ENCODE results near the gene SMC3. TPM values are rescaled to one million over a fixed set of nuclear protein-coding genes. Genes with fewer than 3 reads are reported as not detected.
A peak's percentile ranks its signal among the peaks of the same experiment; 100 is the strongest.
"Not testable (repeated sequence)": the region's sequence is repeated elsewhere in the genome, so short reads cannot be mapped to it uniquely, and the experiment has no call there.

SMC3 gene
- total and polyA plus RNA-seq, 5 donors: 17.2 to 26.0 (median 23.5) TPM

GRCh38 chr10:110529596-110530011 lies 37.9 kb upstream of the SMC3 start:
- no peaks in the 10 kb centered on the region for H3K27me3 ChIP-seq (ENCODE audit: control insufficient read depth, insufficient read depth)
- no peak overlapping the region for H3K4me3 ChIP-seq (ENCODE audit: low read length)
- no peak for ATAC-seq
- H3K4me1 ChIP-seq (ENCODE audit: control insufficient read depth, insufficient read depth, low read length): no peaks in the 10 kb centered on the region
- no peak overlapping the region for H3K27ac ChIP-seq (ENCODE audit: low read length)
- intact Hi-C loops (cut with DNase I): loop anchor here in 3 of 4 donors (10.0 kb wide), 2 partner anchors 175 to 215 kb away; no protein-coding TSS in a partner anchor
- H3K9me3 ChIP-seq (ENCODE audit: control insufficient read depth, low read length): no peaks in the 10 kb centered on the region
- WGBS: 52% methylated on average over 6 of the region's 6 CpGs
- DNase-seq: no peak

GRCh38 chr10:110530131-110530831 lies 37.2 kb upstream of the SMC3 start:
- DNase-seq (peak; percentile 76 to 84 (median 82)), ATAC-seq (peak; percentile 86 to 89)
- Histone ChIP-seq H3K9me3 (ENCODE audit: control insufficient read depth, low read length) (no peaks in the 10 kb centered on the region), H3K4me1 (ENCODE audit: control insufficient read depth, insufficient read depth, low read length) (no peaks in the 10 kb centered on the region), H3K27ac (ENCODE audit: low read length) (no peak overlapping the region), H3K27me3 (ENCODE audit: control insufficient read depth, insufficient read depth) (no peaks in the 10 kb centered on the region), H3K4me3 (ENCODE audit: low read length) (peak overlapping the region; percentile 36)
- intact Hi-C loops (cut with DNase I): loop anchor here in 3 of 4 donors (10.0 kb wide), 2 partner anchors 175 to 215 kb away; no protein-coding TSS in a partner anchor
- 9% methylated on average over 35 of the region's 35 CpGs for WGBS

DNA sequence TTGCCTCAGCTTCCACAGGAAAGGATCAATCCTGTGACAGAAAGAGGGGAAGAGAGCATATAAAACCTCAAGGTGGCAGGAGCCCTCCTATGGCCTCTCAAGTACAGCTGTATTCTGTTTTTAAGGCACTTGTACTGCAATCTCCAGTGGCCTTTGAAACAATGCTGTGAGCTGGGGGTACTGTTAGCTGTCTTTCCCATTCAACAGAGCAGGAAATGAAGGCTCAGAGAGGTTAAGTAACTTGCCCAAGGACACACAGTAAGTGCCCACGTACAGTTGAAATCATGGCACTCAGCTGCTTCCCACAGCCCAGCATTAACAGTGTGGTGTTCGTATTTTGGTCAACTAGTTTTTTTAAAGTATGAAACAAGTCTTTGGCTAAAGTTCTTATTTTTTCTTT lies 35.8 kb upstream of the SMC3 start:
- Histone ChIP-seq H3K27ac (ENCODE audit: low read length) (no peak overlapping the region), H3K4me1 (ENCODE audit: control insufficient read depth, insufficient read depth, low read length) (no peaks in the 10 kb centered on the region), H3K27me3 (ENCODE audit: control insufficient read depth, insufficient read depth) (no peaks in the 10 kb centered on the region), H3K4me3 (ENCODE audit: low read length) (no peak overlapping the region), H3K9me3 (ENCODE audit: control insufficient read depth, low read length) (no peaks in the 10 kb centered on the region)
- WGBS: 90% methylated on average over 2 of the region's 2 CpGs
- DNase-seq: no peak
- intact Hi-C loops (cut with DNase I): loop anchor here in 3 of 4 donors (10.0 kb wide), 2 partner anchors 177 to 217 kb away; no protein-coding TSS in a partner anchor
- ATAC-seq: no peak

- H3K27me3 ChIP-seq (ENCODE audit: control insufficient read depth, insufficient read depth); H3K4me3 ChIP-seq (ENCODE audit: low read length); H3K4me1 ChIP-seq (ENCODE audit: control insufficient read depth, insufficient read depth, low read length); ATAC-seq; DNase-seq; H3K27ac ChIP-seq (ENCODE audit: low read length); H3K9me3 ChIP-seq (ENCODE audit: control insufficient read depth, low read length): not testable (repeated sequence)
- intact Hi-C loops (cut with DNase I): loop anchor here in 3 of 4 donors (10.0 kb wide), 2 partner anchors 178 to 218 kb away; no protein-coding TSS in a partner anchor
- WGBS: 82% methylated on average over 4 of the region's 4 CpGs
Observed at GRCh38 chr10:110532628-110533027, 34.9 kb upstream of the SMC3 start.

GRCh38 chr10:110533149-110533548 lies 34.3 kb upstream of the SMC3 start:
- Histone ChIP-seq H3K27ac (ENCODE audit: low read length) (no peak overlapping the region), H3K4me1 (ENCODE audit: control insufficient read depth, insufficient read depth, low read length) (no peaks in the 10 kb centered on the region), H3K27me3 (ENCODE audit: control insufficient read depth, insufficient read depth) (no peaks in the 10 kb centered on the region), H3K4me3 (ENCODE audit: low read length) (no peak overlapping the region), H3K9me3 (ENCODE audit: control insufficient read depth, low read length) (no peaks in the 10 kb centered on the region)
- ATAC-seq: no peak
- intact Hi-C loops (cut with DNase I): loop anchor here in 3 of 4 donors (10.0 kb wide), 2 partner anchors 178 to 218 kb away; no protein-coding TSS in a partner anchor
- 22% methylated on average over 3 of the region's 3 CpGs for WGBS
- DNase-seq: no peak

- Histone ChIP-seq H3K27ac (ENCODE audit: low read length) (no peak overlapping the region), H3K4me3 (ENCODE audit: low read length) (no peak overlapping the region), H3K27me3 (ENCODE audit: control insufficient read depth, insufficient read depth) (no peaks in the 10 kb centered on the region), H3K9me3 (ENCODE audit: control insufficient read depth, low read length) (no peaks in the 10 kb centered on the region), H3K4me1 (ENCODE audit: control insufficient read depth, insufficient read depth, low read length) (no peaks in the 10 kb centered on the region)
- intact Hi-C loops (cut with DNase I): loop anchor here in 3 of 4 donors (10.0 kb wide), 2 partner anchors 180 to 220 kb away; no protein-coding TSS in a partner anchor
- DNase-seq: no peak
- ATAC-seq: no peak
- 86% methylated on average over 2 of the region's 2 CpGs for WGBS
Observed at GRCh38 chr10:110534571-110534970, 32.9 kb upstream of the SMC3 start.

GRCh38 chr10:110535958-110536891 lies 31.3 kb upstream of the SMC3 start:
- Histone ChIP-seq H3K9me3 (ENCODE audit: control insufficient read depth, low read length) (no peaks in the 10 kb centered on the region), H3K27me3 (ENCODE audit: control insufficient read depth, insufficient read depth) (no peaks in the 10 kb centered on the region), H3K4me3 (ENCODE audit: low read length) (no peak overlapping the region), H3K27ac (ENCODE audit: low read length) (no peak overlapping the region), H3K4me1 (ENCODE audit: control insufficient read depth, insufficient read depth, low read length) (no peaks in the 10 kb centered on the region)
- ATAC-seq (peak; percentile 22 to 64), DNase-seq (no peak)
- WGBS: 49% methylated on average over 12 of the region's 12 CpGs
- intact Hi-C loops (cut with DNase I): loop anchor here in 3 of 4 donors (10.0 kb wide), 2 partner anchors 181 to 221 kb away; no protein-coding TSS in a partner anchor

DNA sequence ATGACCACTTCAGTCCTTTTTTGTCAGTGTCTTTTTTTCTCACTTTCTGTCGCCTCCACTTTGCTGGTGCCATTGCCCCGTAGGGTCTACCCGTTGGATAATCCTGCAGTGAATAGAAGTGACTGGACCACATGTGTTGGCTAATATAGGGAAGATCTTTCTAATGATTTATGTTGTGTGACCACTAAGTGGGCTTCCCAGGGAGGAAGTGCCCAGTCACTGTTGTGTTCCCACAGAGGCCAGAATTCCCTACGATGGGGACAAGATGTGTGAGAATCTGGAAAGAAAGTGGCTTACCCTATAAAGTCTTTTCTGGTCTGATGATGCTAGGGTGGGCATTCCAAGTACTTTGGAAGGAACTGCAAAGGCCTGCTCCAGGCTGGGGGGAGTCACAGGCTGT lies 28.4 kb upstream of the SMC3 start:
- Histone ChIP-seq H3K4me1 (ENCODE audit: control insufficient read depth, insufficient read depth, low read length) (no peaks in the 10 kb centered on the region), H3K27me3 (ENCODE audit: control insufficient read depth, insufficient read depth) (no peaks in the 10 kb centered on the region), H3K27ac (ENCODE audit: low read length) (no peak overlapping the region), H3K4me3 (ENCODE audit: low read length) (no peak overlapping the region), H3K9me3 (ENCODE audit: control insufficient read depth, low read length) (no peaks in the 10 kb centered on the region)
- DNase-seq (no peak), ATAC-seq (no peak)
- 95% methylated on average over 4 of the region's 4 CpGs for WGBS
- intact Hi-C loops (cut with DNase I): loop anchor here in 3 of 4 donors (10.0 kb wide), 2 partner anchors 184 to 224 kb away; no protein-coding TSS in a partner anchor

DNA sequence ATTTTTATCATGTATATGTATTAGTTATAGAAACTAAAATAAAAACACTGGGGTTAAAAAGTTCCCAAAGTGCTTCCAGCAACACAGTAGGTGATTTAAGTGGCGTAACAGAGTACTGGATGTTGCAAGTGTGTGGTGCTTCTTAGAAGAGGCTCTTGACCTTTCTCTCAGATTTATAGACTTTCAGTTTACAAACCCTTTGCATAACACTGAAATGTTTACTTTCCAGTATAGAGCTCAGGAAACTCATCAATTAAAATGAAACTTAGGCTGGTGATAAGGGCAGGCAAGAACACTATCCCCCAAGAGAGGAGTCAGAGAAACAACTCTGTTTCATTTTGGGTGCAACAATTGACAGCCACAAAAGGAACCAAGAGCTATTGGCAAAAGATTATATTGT lies 27.5 kb upstream of the SMC3 start:
- Histone ChIP-seq H3K9me3 (ENCODE audit: control insufficient read depth, low read length) (no peaks in the 10 kb centered on the region), H3K4me3 (ENCODE audit: low read length) (no peak overlapping the region), H3K27me3 (ENCODE audit: control insufficient read depth, insufficient read depth) (no peaks in the 10 kb centered on the region), H3K27ac (ENCODE audit: low read length) (no peak overlapping the region), H3K4me1 (ENCODE audit: control insufficient read depth, insufficient read depth, low read length) (no peaks in the 10 kb centered on the region)
- ATAC-seq: no peak
- no peak for DNase-seq
- 93% methylated on average over 1 of the region's 1 CpG for WGBS
- intact Hi-C loops (cut with DNase I): loop anchor here in 1 of 4 donors (5.0 kb wide), 1 partner anchor 228 kb away; no protein-coding TSS in a partner anchor

GRCh38 chr10:110544958-110545537 lies 22.4 kb upstream of the SMC3 start:
- Histone ChIP-seq H3K4me1 (ENCODE audit: control insufficient read depth, insufficient read depth, low read length) (no peaks in the 10 kb centered on the region), H3K9me3 (ENCODE audit: control insufficient read depth, low read length) (no peaks in the 10 kb centered on the region), H3K27ac (ENCODE audit: low read length) (no peak overlapping the region), H3K4me3 (ENCODE audit: low read length) (no peak overlapping the region), H3K27me3 (ENCODE audit: control insufficient read depth, insufficient read depth) (no peaks in the 10 kb centered on the region)
- intact Hi-C loops (cut with DNase I): loop anchor here in 3 of 4 donors (5.0 kb wide), 1 partner anchor 233 kb away; no protein-coding TSS in a partner anchor
- no peak for ATAC-seq
- DNase-seq: no peak
